Dendritic cell treated with granulocyte-macrophage colony-stimulating factor and Interleukin-4, amounts not matched to agents 40 ng/mL and 50 ng/mL, for 4 days (primary cell): ENCODE data around the gene KCNG2.

Experiments used
- H3K27ac Mint-ChIP-seq: one replicate; pipeline ENCODE4 v1.8.0; 2022; ENCODE audit warnings: mild to moderate bottlenecking, mixed read lengths
- H3K27me3 Mint-ChIP-seq: one replicate; pipeline ENCODE4 v1.8.0; 2022; ENCODE audit warnings: mild to moderate bottlenecking, mixed read lengths
- H3K36me3 Mint-ChIP-seq: one replicate; pipeline ENCODE4 v1.8.0; 2022; ENCODE audit warnings: low read depth, mixed read lengths
- H3K4me1 Mint-ChIP-seq: one replicate; pipeline ENCODE4 v1.8.0; 2022; ENCODE audit warnings: low read depth, mixed read lengths
- H3K4me3 Mint-ChIP-seq: one replicate; pipeline ENCODE4 v1.8.0; 2022; ENCODE audit warnings: mild to moderate bottlenecking, moderate library complexity, mixed read lengths
- H3K9me3 Mint-ChIP-seq: one replicate; pipeline ENCODE4 v1.8.0; 2022; ENCODE audit warnings: mixed read lengths
- intact Hi-C: fragments of 100-400 bp; cut with micrococcal nuclease; formaldehyde crosslinking; loops from one replicate; pipeline ENCODE4 v1.15.0; 2022

Gene KCNG2

DNA sequence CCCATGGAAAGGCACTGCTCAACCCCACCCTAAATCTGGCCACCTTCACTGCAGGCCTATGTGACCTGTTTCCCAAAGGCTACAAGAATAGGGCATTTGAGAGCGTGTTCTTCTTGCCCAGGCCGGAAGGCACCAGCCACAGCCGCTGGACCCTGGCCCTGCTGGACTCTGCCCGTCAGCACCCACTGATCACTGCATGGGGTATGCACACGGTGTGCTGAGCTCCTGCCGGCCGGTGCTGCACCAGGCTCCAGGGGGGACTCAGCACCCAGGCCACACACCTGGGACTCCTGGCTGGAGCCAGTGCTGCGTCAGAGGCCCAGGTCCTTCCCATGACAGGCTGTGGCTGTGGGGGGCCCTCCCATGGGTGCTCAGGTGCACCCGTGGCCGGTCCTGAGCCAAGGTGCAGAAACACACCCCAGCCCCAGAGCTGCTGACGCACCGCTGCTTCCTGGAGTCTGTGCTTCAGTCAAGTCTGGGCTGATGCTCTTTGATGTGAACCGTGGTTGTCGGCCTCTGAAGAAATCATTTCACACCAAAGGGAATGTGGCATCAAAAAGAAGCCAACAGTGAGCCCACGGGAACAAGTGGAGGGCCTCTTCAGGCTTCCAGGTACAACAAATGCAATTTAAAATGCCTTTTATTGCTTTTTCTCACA, 6.5 kb downstream of the KCNG2 start:
- H3K27ac Mint-ChIP-seq = no peak overlapping the region
- H3K9me3 Mint-ChIP-seq = no peaks in the 10 kb centered on the region
- no peaks in the 10 kb centered on the region for H3K36me3 Mint-ChIP-seq
- peaks cover 14% of the 10 kb centered on the region for H3K4me1 Mint-ChIP-seq
- H3K27me3 Mint-ChIP-seq = peaks cover 16% of the 10 kb centered on the region
- no peak overlapping the region for H3K4me3 Mint-ChIP-seq
- intact Hi-C loops = no loop called here

DNA sequence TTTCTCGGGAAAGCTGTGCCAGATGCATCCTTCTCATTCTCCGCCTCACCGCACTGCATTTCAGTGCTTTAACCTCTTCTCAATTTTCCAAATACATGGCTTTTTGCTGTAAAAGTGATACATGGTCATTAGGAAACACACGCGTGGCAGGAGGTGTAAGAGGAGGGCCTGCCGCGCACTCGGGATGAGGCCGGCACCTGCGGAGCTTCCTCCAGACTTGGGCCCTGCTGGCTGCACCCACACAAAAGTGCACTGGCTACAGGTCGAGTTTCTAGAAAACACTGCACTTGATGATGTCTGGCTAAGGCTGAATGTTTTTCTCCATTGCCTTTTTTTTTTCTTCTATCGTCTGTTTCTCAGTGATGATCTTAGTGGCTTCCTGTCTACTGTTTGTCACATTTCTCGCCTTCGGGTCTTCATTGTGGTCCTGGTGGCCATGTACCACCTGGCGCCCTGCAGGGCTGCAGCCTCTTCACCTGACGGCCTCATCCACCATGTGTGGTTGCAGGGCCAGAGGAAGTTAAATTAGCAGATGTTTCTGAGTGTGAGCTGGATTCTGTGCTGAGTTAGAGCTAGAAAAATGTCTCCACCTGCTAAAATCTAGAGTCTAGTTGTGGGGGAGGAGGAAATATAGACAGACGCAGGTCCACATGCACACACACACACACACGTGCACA, 7.6 kb downstream of the KCNG2 start:
- no peak overlapping the region for H3K27ac Mint-ChIP-seq
- no peaks in the 10 kb centered on the region for H3K9me3 Mint-ChIP-seq
- H3K27me3 Mint-ChIP-seq = peaks cover 5% of the 10 kb centered on the region
- peaks cover 5% of the 10 kb centered on the region for H3K4me1 Mint-ChIP-seq
- H3K4me3 Mint-ChIP-seq = no peak overlapping the region
- intact Hi-C loops = no loop called here
- H3K36me3 Mint-ChIP-seq = no peaks in the 10 kb centered on the region

DNA sequence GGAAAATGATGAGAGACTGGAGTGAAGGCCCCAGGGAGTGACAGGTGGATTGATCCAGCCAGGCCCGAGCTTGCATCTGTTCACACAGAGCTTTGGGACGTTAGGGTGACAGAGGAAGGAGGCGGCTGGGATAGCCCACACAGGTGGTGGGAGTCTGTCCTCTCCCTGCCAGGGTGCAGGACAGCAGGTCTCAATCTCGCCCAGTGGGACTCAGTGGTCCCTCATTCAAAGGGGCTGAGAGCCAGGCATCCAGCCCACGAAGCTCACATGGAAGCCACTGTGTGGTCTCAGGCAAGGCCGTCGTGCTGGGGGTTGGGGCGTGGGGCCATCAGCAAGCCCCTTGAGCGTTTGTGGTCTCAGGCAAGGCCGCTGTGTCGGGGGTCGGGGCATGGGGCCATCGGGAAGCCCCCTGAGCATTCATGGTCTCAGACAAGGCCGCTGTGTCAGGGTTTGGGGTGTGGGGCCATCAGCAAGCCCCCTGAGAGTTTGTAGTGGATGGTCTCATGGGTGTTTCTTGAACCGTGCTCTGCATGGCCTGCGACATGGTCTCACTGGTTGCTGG, 8.3 kb downstream of the KCNG2 start:
- no peaks in the 10 kb centered on the region for H3K36me3 Mint-ChIP-seq
- H3K27me3 Mint-ChIP-seq = peaks cover 1% of the 10 kb centered on the region
- H3K4me3 Mint-ChIP-seq = no peak overlapping the region
- H3K4me1 Mint-ChIP-seq = peaks cover 5% of the 10 kb centered on the region
- intact Hi-C loops = no loop called here
- H3K9me3 Mint-ChIP-seq = no peaks in the 10 kb centered on the region
- no peak overlapping the region for H3K27ac Mint-ChIP-seq

DNA sequence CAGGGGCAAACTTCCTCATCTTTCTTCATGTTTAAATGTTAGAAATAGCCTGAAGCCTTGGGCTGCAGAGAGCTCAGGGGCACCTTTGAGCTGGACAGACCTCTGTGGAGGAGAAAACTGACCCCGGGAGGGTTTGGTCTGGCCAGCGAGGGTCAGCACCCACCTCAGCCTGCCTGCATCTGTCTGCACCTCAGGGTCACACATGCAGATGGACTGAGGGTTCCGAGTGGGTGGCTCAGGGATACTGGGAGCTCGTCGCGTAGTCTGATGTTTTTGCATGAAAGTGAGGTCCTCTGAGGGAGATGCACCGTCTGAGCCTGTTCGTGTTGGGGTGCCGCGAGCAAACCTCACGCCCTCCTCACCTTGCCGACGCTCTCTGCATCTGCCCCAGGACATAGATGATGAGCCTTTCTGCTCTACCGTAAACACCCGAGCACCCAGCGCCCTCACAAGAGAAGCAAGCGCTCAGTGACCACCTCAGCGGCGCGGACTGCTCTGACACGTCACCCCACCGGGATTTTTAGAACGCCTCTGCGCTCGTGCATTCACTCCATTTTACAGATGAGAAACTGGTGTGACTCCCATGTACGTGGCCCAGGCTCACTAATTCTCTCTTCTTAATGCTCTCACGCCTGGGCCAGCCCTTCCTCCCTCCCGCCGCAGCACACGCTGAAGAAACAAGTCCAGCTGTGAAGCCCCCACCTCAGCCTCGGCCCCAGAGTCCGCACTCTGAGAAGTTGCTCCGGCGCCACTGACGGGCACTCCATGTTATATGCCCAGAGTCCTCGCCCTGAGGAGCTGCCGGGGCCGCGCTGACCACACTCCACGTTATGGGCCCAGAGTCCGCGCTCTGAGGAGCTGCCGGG, 9.5 kb downstream of the KCNG2 start:
- intact Hi-C loops = no loop called here
- H3K27me3 Mint-ChIP-seq = no peaks in the 10 kb centered on the region
- peaks cover 12% of the 10 kb centered on the region for H3K4me1 Mint-ChIP-seq
- no peak overlapping the region for H3K4me3 Mint-ChIP-seq
- H3K9me3 Mint-ChIP-seq = no peaks in the 10 kb centered on the region
- no peaks in the 10 kb centered on the region for H3K36me3 Mint-ChIP-seq
- no peak overlapping the region for H3K27ac Mint-ChIP-seq

DNA sequence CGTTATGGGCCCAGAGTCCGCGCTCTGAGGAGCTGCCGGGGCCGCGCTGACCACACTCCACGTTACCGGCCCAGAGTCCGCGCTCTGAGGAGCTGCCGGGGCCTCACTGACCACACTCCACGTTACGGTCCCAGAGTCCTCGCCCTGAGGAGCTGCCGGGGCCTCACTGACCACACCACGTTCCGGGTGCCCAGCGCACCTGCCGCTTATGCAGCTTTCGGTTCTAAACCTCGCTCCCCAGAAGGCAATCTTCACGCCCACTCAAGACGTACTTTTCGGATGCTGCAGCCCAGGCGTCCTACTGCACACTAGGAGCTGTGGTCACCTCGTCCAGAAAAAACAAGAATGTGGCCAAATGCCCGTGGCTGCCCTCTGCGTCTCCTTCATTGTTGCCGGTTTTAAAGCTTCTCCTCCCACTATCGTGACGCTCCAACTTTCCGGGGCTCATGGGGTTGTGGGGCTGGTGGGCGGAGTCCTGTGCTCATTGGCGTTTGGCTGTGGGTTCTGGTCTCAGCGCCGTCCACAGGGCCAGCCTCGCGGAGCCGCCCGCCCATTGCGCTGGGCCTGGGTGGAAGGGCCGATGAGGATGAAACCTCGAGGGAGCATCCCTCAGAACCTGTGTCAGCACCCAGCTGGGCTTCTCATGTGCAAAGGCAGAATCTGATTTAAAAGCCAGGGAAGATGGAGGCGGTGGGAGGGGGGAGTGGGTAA, 11.9 kb downstream of the KCNG2 start:
- intact Hi-C loops = no loop called here
- Mint-ChIP-seq H3K27me3 (peaks cover 2% of the 10 kb centered on the region), H3K4me1 (peaks cover 12% of the 10 kb centered on the region), H3K9me3 (no peaks in the 10 kb centered on the region), H3K36me3 (no peaks in the 10 kb centered on the region), H3K27ac (peak overlapping the region; percentile 38), H3K4me3 (no peak overlapping the region)

DNA sequence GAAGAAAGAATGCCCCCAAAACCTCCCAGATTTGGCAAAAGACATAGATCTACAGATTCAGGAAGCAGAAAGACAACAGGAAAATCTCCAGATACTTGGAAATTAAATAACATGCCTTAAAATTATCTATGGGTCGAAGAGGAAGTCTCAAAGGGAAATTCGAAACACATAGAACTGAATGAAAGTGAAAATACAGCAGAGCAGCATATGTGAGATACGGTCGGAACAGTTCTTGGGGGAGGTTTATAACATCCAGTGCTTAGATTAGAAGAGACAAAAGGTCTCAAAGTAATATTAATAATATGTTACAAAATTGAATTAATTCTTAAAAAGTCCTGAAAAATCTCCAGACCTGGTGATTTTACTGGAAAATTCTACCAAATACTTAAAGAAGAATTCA, 14.3 kb downstream of the KCNG2 start:
- intact Hi-C loops = no loop called here
- Mint-ChIP-seq H3K27ac (no peak overlapping the region), H3K27me3 (peaks cover 11% of the 10 kb centered on the region), H3K36me3 (no peaks in the 10 kb centered on the region), H3K4me3 (no peak overlapping the region), H3K9me3 (no peaks in the 10 kb centered on the region), H3K4me1 (peaks cover 7% of the 10 kb centered on the region)

DNA sequence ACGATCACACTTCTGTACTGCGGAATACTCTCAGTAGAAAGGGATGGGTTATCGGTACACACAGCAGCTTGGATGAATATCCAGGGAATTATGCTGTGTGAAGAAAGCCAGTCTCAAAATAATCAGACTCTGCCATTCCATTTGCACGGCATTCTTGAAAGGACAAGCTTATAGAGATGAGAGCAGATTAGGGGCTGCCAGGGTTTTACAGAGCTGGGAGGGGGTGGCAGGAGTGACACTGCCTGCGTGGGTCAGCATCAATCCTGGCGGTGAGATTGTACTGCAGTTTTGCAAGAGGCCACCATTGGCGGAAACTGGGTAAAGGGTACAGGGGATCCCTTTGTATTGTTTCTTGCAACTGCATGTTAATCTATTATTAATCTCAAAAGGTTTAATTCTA, 16.6 kb downstream of the KCNG2 start:
- H3K4me3 Mint-ChIP-seq = no peak overlapping the region
- H3K36me3 Mint-ChIP-seq = no peaks in the 10 kb centered on the region
- no peak overlapping the region for H3K27ac Mint-ChIP-seq

DNA sequence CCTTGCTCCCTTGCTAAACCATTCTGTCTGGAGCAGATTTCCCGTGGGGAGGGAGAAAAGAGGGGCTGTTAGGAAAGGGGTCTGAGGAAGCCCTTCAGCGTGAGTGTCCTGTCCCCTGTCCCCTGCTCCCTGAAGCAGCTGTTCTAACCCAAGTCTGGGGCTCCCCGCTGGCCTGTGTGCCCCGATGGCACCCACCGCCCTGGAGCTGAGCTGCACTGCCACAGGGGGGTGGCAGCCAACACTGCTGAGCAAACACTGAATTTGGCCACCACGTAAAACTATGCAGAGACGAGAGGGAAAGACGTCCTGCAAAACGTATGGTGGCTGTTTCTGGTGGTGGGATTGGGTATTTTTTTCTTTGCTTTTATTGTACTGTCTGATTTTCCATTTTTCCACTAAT, 17.9 kb downstream of the KCNG2 start:
- no peaks in the 10 kb centered on the region for H3K36me3 Mint-ChIP-seq
- intact Hi-C loops = no loop called here

More for the DNA sequence above, 16.6 kb downstream of the KCNG2 start:
- Mint-ChIP-seq H3K9me3 (no peaks in the 10 kb centered on the region), H3K4me1 (peaks cover 26% of the 10 kb centered on the region), H3K27me3 (peaks cover 26% of the 10 kb centered on the region)
- intact Hi-C loops = no loop called here

DNA sequence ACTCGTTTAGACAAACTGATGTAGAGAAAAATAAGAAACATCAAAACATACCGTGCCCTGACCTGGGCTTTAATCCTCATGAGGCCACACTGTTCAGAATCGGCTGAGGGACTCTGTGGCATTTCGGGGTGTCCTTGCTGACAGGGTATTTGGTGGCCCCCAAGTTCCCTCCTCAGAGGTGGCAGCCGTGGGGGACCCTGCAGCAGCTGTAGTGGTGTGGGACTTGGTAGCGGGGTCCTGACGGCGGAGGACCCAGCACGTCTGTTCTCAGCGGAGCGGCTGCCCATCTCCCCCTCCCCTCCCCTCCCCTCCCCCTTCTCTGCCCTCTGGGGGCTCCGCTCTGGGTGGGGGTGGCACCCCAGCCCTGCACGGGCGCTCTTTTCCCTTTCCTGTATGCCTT, 18.4 kb downstream of the KCNG2 start:
- H3K9me3 Mint-ChIP-seq = no peaks in the 10 kb centered on the region
- intact Hi-C loops = no loop called here
- peaks cover 26% of the 10 kb centered on the region for H3K27me3 Mint-ChIP-seq
- no peak overlapping the region for H3K4me3 Mint-ChIP-seq
- H3K27ac Mint-ChIP-seq = no peak overlapping the region
- no peaks in the 10 kb centered on the region for H3K36me3 Mint-ChIP-seq
- peaks cover 42% of the 10 kb centered on the region for H3K4me1 Mint-ChIP-seq

More for the DNA sequence above, 17.9 kb downstream of the KCNG2 start:
- Mint-ChIP-seq H3K9me3 (no peaks in the 10 kb centered on the region), H3K27me3 (peaks cover 26% of the 10 kb centered on the region), H3K27ac (no peak overlapping the region), H3K4me1 (peaks cover 39% of the 10 kb centered on the region), H3K4me3 (no peak overlapping the region)

DNA sequence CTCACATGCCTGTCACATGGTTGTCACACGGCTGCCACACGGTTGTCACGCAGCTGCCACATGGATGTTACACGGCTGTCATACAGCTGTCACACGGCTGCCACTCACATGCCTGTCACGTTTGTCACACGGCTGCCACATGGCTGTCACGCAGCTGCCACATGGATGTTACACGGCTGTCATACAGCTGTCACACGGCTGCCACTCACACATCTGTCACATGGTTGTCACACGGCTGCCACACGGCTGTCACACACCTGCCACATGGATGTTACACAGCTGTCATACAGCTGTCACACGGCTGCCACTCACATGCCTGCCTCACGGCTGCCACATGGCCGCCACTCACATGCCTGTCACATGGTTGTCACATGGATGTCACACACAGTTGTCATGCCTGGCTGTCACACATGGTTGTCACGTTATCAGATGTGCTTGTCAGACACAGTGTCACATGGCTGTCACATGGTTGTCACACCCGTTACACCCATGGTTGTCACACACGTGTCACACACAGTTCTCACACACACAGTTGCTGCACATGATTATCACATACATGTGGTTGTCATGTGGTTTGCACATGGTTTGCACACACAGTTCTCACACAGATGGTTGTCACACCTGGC, 19.4 kb downstream of the KCNG2 start:
- Mint-ChIP-seq H3K9me3 (no peaks in the 10 kb centered on the region), H3K27ac (peak overlapping the region; percentile 46), H3K27me3 (peaks cover 26% of the 10 kb centered on the region), H3K36me3 (no peaks in the 10 kb centered on the region), H3K4me1 (peaks cover 44% of the 10 kb centered on the region), H3K4me3 (no peak overlapping the region)
- intact Hi-C loops = no loop called here

DNA sequence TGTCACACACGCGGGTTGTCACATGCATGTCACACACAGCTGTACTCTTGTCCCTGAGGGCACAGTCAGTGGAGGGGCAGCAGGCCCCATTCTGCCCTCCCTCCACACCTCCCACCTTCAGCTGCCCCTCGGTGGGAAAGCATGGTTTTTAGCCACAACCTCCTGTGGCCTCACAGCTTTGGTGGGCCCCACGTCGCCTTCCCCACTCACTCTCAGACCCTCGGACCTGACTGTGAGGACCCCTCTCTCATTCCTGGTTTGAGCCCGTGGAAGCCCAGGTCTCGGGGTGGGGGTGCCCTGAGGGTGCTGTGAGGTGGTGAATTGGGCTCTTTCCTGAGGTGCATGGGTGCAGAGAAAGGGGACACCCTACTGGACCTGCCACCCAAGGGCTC, 19.9 kb downstream of the KCNG2 start:
- Mint-ChIP-seq H3K27me3 (peaks cover 26% of the 10 kb centered on the region), H3K27ac (peak overlapping the region; percentile 46), H3K4me3 (no peak overlapping the region), H3K36me3 (no peaks in the 10 kb centered on the region), H3K4me1 (peaks cover 45% of the 10 kb centered on the region), H3K9me3 (no peaks in the 10 kb centered on the region)
- intact Hi-C loops = no loop called here

DNA sequence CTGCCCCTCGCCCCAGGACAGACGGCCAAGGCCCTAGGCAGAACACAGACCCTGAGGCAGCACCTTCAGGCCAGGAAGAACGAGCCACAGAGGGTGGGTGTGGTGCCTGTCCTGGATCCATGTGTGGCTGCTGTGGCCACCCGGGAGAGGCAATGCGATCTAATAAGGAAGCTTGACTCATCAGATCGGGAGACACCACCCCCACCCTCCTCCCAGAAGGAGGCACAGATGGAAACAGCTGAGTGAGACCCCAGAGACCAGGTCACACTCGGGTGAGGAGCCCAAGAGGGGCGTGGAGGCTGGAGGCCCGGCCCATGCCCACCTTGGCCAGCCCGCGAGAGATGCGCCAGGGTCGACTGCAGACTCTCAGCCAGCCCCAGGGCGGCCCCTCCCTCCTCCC, 20.3 kb downstream of the KCNG2 start:
- intact Hi-C loops = no loop called here
- H3K4me3 Mint-ChIP-seq = no peak overlapping the region
- H3K9me3 Mint-ChIP-seq = no peaks in the 10 kb centered on the region
- peaks cover 27% of the 10 kb centered on the region for H3K27me3 Mint-ChIP-seq
- H3K27ac Mint-ChIP-seq = peak overlapping the region; percentile 46
- no peaks in the 10 kb centered on the region for H3K36me3 Mint-ChIP-seq
- H3K4me1 Mint-ChIP-seq = peaks cover 49% of the 10 kb centered on the region

DNA sequence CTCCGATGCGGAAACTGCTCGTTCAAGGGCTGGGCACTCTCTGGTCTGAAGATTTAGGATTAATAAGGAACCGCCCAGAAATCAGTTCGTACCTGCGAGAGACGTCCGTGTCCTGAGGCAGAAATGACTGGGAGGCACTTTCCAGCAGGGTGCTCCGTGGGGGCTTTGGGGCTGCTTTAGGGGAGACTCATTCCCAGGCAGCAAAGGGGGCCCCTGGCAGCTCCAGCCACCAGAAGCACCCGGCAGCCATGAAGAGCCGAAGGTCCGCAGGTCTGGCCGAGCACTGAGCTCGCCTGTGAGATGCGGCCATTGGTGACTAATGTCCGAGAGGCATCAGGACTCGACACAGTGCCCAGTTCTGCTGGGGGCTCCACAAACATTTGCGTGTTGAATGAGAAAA, 20.9 kb downstream of the KCNG2 start:
- Mint-ChIP-seq H3K4me3 (no peak overlapping the region), H3K4me1 (peaks cover 55% of the 10 kb centered on the region), H3K27me3 (peaks cover 28% of the 10 kb centered on the region), H3K27ac (peak overlapping the region; percentile 54), H3K9me3 (no peaks in the 10 kb centered on the region), H3K36me3 (no peaks in the 10 kb centered on the region)
- intact Hi-C loops = no loop called here
